Omental fat pad (tissue), 4 donors: Measurements from ENCODE around the gene LAG3. TPM values are rescaled to one million over a fixed set of nuclear protein-coding genes. Genes with fewer than 3 reads are reported as not detected.

ENCODE experiments used
- ATAC-seq: fragments of 150-250 bp; one replicate; pipeline ENCODE4 v1.9.1; 2016; ENCODE audit warnings: mild to moderate bottlenecking, moderate library complexity; ENCODE audit not compliant: low FRiP score
- DNase-seq: peaks from one replicate; pipeline ENCODE4 v3.0.0-alpha.2; 2019; ENCODE audit warnings: low spot score
- CTCF ChIP-seq, 3 donors: fragments of 450-650 bp; IDR thresholded peaks; one replicate each; pipeline ENCODE4 v1.5.1; 2016 to 2017; ENCODE audit warnings: antibody characterized with exemption in 3 of 3, mild to moderate bottlenecking in 3 of 3, moderate library complexity in 2 of 3
- total RNA-seq, 4 donors: library from RNA; depleted of rRNA; stranded (reverse); fragments of >200 nt; gene quantifications; one replicate each; pipeline ENCODE4 v1.1.0, GENCODE V29; 2016

Gene LAG3
- total RNA-seq, 4 donors from 2014 or later: 0.44 to 2.2 (median 0.92) TPM

- TF ChIP-seq CTCF (IDR thresholded peaks at IDR 0.05): no peak
- DNase-seq (no peak), ATAC-seq (no peak)
Observed at GRCh38 chr12:6772726-6773589, 638 bp downstream of the LAG3 start.

- DNase-seq (no peak), ATAC-seq (no peak)
- no peak for TF ChIP-seq CTCF (IDR thresholded peaks at IDR 0.05)
Observed at GRCh38 chr12:6773590-6774351, 1.5 kb downstream of the LAG3 start.

- no peak for ATAC-seq
- TF ChIP-seq CTCF (IDR thresholded peaks at IDR 0.05): no peak
- no peak for DNase-seq
Observed at GRCh38 chr12:6774499-6775062, 2.3 kb downstream of the LAG3 start.

GRCh38 chr12:6775185-6776174 lies 3.2 kb downstream of the LAG3 start:
- TF ChIP-seq CTCF (IDR thresholded peaks at IDR 0.05): no peak
- ATAC-seq: no peak

GRCh38 chr12:6777386-6777785 lies 5.1 kb downstream of the LAG3 start:
- DNase-seq (no peak), ATAC-seq (no peak)
- TF ChIP-seq CTCF (IDR thresholded peaks at IDR 0.05): no peak

More at GRCh38 chr12:6775185-6776174, 3.2 kb downstream of the LAG3 start:
- no peak for DNase-seq

- DNase-seq: no peak
- ATAC-seq: peak; percentile 31
- no peak for TF ChIP-seq CTCF (IDR thresholded peaks at IDR 0.05)
Observed at GRCh38 chr12:6778217-6778573, 5.9 kb downstream of the LAG3 start.
